Hematopoietic multipotent progenitor cell treated with erythropoietin and hydrocortisone succinate and interleukin-3 and kit ligand, for 17 days (in vitro differentiated cells): ENCODE results near the gene DTHD1.

Source experiments
- DNase-seq: peaks from one replicate; pipeline ENCODE4 v3.0.0-alpha.2; 2015; ENCODE audit warnings: low spot score

Gene DTHD1

DNA sequence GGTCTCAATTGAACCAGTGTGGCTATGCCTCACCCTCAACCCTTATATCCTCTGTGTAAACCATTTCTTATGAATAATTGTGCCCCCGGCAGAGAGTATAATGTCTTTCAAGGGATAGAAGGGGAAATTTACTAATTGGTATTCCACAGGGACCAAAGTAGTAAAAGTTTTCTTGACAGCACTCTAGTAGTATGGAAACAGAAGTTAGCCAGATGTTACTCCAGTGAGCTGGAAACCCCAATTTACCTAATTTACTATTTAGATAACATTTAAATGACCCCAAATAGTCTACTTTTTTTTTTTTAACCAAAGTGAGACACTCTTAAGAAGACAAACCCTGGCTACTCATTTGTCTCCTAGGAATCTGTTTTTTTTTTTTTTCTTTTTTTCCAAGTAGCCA is 32.3 kb downstream of the DTHD1 start:
- no peak for DNase-seq

GRCh38 chr4:36316607-36317006 is 35.2 kb downstream of the DTHD1 start:
- no peak for DNase-seq

DNA sequence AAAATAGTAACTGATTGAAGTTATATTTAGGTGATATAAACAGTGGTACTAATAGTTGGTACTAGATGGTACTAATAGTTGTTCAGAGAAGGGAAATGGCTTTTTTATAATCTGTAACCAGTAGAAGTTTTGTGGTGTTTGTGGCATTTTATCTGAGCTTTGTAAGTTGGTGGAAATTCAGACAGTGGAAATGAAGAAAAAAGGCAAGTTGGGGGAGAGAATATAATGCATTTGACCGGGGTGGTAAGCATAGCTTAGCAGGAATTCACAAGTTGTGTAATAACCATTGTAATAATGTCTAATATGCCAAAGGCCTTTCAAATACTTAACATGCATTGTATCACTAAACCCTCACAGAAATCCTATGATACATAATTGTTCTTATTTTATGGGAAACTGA is 36.3 kb downstream of the DTHD1 start:
- DNase-seq = no peak

DNA sequence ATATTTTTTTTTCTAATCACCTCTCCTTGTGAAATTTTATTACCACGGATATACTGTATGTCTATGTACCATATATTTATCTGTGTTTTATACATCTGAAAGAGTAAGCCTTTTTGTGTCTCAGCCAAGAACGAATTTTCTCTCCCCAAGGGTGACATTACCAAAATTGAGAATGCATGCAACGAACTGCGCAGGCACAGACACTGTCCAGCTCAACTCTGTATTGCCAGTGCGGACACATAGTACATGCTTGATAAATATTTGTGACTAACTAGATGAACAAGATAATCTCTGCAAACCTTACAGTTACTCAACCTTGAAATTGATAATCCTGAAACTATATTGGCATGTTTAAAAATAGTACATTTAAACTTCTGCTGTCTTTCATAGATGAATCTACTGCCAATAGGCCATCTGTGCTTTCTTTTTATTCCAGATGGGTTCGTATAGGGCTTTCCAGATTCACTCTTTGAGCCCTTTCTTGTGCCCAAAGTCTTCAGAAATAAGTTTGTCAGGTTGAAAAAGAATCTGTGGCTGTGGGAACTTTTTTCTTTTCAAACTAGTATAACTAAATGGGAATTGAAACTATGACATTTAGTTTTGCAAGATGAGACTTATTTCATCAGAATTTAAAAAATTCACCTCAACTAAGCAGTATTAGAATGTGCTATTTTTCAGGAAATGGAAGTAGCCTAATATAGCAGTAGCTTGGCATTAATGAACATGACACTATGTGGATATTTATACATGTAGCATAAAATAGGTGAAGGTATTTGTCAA is 38.9 kb downstream of the DTHD1 start:
- no peak for DNase-seq

GRCh38 chr4:36321176-36321575 is 39.8 kb downstream of the DTHD1 start:
- DNase-seq = no peak

GRCh38 chr4:36322921-36323354 is 41.5 kb downstream of the DTHD1 start:
- DNase-seq = no peak

DNA sequence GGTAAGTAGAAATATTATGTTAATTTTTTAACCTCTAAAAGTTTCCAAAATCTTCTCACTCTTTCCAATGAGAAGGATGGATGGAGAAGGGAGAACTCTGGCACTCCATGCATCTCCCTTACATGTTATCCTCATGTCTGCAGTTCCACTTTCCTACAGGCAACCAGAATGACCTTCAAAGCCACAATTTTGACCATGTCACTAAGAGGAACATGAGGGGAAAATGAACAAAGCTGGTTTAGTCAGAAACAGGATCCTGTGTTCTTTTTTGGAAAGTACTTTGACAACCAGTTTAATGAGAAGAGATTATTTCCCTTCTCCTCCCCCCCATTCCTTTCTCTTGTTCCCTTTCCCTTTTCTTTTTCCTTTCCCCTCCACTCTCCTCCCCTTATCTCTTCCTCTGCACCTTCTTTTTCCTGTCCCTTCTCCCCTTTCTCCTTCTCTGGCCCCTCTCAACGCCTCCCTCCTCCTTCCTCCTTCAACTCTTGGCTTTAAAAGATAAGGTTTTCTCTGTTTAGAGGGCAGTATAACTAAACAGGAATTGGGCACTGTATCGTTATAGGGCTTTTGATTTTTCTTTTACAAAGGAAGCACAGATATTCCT is 42.5 kb downstream of the DTHD1 start:
- DNase-seq = no peak

- no peak for DNase-seq
These were observed 43.4 kb downstream of the DTHD1 start for GRCh38 chr4:36324808-36325207.

GRCh38 chr4:36325499-36325898 is 44.1 kb downstream of the DTHD1 start:
- no peak for DNase-seq

DNA sequence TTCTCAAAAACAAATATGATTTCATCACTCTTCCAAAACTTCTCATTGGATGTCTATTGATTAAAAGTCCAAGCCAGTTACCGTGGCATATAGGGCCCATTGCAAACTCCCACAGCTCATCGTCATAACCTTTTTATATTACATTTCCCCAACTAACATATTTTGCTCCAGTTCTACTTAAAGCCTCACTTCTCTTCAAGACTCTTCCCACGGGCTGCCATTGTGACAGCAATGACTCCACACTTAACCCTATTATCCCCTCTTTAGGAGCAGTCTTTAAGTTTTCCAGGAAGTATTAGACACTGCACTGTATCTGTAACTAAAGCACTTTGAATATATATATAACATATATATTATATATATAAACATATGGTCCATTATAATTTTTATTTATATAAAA is 44.5 kb downstream of the DTHD1 start:
- no peak for DNase-seq

- DNase-seq = no peak
These were observed 45.1 kb downstream of the DTHD1 start for GRCh38 chr4:36326476-36327029.

GRCh38 chr4:36327400-36327799 is 46.0 kb downstream of the DTHD1 start:
- no peak for DNase-seq

- DNase-seq = no peak
These were observed 46.7 kb downstream of the DTHD1 start for GRCh38 chr4:36328130-36328529.

DNA sequence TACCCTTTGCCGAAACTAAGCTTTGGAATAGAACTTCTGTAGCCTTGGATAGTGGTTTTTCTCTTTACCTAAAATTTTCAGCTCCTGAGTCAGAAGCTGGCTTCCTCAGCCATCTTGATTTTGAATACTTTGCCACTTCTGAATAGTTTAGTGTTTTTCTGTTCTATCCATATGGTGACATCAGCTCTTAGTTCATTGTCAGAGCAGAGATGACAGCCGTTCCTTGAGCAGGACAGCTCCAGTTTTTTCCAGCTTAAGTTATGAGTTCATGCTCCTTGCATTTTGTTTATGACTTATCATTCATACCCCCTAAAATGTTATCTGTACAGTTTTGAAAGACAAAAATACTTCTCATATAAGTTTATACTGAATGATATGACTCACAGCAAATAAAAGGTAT is 47.8 kb downstream of the DTHD1 start:
- DNase-seq = no peak

DNA sequence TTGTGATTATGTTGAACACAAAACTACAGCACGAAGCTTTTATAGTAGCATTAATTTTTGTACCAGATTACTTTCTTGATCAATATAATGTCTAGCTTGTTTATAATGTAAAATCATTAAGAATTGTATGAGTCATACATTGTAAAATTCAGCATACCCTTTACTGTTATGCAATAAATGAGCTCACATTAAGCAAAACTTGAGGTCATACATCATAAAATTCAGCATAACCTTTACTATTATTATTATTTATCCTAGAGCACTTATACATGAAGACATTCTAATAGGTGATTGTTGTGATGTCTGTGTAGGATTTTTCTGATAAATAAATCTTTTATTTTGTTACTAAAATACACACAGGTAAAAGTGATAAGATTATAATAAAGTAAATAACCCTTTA is 49.4 kb downstream of the DTHD1 start:
- no peak for DNase-seq

DNA sequence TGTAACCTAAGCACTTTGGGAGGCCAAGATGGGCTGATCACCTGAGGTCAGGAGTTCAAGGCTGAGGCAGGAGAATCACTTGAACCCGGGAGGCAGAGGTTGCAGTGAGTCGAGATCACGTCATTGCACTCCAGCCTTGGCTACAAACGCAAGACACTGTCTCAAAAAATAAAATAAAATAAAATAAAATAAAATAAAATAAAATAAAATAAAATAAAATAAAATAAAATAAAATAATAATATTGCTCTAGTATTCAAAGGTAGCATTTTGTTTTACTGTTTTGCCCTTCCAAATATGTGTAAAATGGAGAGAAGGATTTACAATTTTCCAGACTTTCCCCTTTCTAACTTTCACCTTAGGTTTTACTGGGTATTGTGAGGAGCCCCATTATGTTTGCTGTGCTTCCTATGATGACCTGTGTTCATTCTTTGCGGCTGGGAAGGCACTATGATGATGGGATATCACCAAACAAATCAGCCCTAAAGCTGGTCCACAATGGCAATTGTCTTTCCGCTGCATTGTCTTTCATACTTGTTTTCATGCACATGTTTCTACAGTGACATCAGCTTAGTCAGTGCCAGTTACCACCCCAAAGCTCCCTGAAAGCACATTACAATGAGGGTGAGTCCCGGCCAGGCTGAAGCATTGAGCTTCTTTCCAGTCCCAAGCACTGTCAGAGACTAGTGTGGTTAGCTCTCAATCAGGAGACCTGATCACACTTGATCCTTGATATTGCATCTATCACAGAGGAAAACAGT is 50.8 kb downstream of the DTHD1 start:
- DNase-seq = no peak

DNA sequence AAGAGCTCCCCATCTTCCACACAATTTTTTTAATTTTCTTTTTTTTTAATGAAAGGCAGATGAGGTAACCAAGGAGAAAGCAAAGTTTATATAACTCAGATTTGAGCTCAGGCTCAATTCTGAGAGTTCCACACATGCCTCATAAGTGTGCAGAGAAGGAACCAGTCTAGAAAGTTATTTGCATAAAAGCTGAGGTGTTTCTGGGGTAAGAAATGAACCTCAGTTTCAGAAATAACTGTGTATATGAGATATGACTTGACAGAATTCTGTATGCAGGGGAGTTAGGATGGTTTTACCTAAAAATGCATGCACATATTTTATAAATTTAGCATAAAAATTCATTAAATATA is 51.3 kb downstream of the DTHD1 start:
- DNase-seq = no peak

GRCh38 chr4:36333303-36333877 is 52.0 kb downstream of the DTHD1 start:
- DNase-seq = no peak

DNA sequence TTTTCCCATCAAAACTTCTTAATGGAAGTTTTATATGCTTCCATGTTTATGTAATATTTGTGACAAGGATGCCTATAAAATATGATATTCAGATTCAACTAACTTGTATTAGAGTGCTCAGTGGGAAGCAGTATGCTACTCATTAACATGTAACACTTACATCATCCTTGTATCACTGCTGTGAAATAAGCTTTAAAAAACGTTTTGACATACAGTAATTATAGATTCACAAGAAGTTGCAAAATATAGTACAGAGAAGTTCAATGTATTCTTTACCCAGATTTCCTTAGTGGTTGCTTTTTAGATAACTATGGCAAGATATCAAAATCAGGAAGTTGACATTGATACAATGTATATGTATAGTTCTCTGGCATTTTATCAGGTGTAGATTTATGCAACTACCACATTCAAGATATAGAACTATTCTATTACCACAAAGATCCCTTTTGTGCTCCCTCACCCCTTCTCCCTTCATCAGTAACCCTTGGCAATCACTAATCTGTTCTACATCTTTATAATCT is 56.3 kb downstream of the DTHD1 start:
- DNase-seq = no peak

- no peak for DNase-seq
These were observed 57.6 kb downstream of the DTHD1 start for GRCh38 chr4:36338973-36339372.

DNA sequence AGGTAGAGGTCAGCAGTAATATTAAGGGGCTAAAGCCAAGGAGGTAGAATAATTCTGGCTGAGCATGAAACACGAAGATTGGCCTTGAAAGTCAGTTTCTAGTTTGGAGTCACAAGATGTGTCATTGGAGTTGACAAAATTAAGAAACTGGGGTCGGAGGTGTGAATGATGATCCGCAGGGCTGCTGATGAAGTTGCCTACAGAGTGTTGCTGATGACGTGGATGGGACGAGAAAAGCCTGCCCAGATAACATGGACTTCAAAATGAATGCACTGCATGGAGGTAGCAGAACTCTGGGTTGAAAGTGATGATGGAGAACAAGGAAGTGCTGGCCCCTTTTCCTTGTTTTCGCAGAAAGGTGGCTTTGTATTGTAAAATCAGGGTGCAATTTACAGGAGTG is 60.5 kb downstream of the DTHD1 start:
- DNase-seq = no peak

- DNase-seq = no peak
These were observed 62.2 kb downstream of the DTHD1 start for GRCh38 chr4:36343501-36344175.
